GM20000 (cell line): ENCODE results near the gene CFAP221.

Source experiments
- DNase-seq: peaks from one replicate; pipeline ENCODE4 v3.0.0; 2012; ENCODE audit warnings: low spot score
- TF ChIP-seq, protein P1 (sequence below): IDR thresholded peaks from 2 replicates; pipeline ENCODE4 v1.5.1; 2012; ENCODE audit warnings: mild to moderate bottlenecking, control low read depth; ENCODE audit errors: extremely low read depth, missing control alignments

Gene CFAP221

DNA sequence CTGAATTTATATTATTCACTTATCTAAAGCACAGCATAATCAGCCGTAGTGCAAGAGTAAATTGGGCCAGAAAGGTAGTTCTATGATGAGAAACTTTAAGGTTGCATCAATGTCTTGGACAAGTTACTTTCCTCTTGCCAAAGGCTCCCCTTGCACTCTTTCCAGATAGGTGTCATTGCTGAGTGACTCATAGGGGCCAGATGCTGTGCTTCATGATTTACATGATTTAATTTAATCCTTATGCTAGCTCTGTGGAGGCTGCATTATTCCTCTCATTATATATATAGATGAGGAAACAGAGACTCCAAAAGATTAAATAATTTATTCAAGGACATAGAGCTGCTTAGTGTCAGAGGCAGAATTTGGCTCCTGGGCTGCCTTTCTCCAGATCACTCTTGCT lies 5.0 kb downstream of the CFAP221 start:
- TF ChIP-seq, protein P1, sequence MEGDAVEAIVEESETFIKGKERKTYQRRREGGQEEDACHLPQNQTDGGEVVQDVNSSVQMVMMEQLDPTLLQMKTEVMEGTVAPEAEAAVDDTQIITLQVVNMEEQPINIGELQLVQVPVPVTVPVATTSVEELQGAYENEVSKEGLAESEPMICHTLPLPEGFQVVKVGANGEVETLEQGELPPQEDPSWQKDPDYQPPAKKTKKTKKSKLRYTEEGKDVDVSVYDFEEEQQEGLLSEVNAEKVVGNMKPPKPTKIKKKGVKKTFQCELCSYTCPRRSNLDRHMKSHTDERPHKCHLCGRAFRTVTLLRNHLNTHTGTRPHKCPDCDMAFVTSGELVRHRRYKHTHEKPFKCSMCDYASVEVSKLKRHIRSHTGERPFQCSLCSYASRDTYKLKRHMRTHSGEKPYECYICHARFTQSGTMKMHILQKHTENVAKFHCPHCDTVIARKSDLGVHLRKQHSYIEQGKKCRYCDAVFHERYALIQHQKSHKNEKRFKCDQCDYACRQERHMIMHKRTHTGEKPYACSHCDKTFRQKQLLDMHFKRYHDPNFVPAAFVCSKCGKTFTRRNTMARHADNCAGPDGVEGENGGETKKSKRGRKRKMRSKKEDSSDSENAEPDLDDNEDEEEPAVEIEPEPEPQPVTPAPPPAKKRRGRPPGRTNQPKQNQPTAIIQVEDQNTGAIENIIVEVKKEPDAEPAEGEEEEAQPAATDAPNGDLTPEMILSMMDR: no peak
- no peak for DNase-seq

DNA sequence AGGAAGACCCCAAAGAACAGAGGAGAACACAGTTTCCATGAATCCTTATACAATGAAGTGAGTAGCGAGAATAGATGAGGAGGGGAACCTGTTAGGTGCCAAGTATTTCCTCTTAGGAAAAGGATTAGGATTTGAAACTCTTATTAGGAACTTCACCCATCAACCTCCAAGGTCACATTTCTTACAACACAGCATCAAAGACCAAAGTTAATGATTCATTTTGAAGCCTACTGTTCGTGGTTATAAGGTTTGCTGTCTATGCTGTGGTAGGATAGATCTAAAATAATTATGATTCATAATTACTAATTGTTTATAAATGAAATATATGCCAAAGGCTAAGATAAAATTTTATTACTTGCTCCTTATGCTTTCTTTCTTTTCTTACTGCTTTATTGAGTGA lies 6.1 kb downstream of the CFAP221 start:
- no peak for DNase-seq
- TF ChIP-seq, protein P1: no peak

DNA sequence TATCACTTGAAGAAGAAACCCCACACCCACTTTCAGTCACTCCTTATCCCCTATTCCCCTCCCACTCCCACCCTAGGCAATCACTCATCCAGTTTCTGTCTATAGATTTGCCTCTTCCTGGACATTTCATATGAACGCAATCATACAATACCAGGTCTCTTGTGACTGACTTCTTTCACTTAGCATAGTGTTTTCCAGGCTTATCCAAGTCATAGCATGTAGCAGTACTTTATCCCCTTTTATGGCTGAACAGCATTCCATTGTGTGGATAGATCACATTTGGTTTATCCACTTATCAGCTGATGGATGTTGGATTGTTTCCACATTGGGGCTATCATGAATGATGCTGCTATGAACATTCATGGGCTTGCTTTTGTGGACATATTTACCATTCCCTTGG lies 6.6 kb downstream of the CFAP221 start:
- TF ChIP-seq, protein P1: no peak
- no peak for DNase-seq

DNA sequence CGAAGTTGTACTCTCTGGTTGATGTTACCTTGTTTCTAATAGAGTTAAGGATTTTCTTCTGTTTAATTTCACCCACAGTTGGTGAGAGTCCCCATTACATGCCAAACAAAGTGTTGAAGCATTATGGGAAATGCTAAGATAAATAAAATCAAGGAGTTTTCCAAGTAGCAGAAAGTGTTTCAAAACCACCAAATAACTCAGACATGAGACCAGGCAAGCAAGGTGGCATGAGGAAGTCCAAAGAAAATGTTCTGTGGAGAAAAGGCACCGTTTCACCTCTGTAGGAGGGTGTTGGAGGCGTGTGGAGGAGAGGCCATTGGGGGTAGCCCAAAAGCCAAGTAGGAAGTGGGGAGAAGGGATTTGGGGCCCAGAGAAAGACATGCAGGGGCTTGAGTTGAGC lies 8.7 kb downstream of the CFAP221 start:
- TF ChIP-seq, protein P1: no peak
- DNase-seq: no peak

DNA sequence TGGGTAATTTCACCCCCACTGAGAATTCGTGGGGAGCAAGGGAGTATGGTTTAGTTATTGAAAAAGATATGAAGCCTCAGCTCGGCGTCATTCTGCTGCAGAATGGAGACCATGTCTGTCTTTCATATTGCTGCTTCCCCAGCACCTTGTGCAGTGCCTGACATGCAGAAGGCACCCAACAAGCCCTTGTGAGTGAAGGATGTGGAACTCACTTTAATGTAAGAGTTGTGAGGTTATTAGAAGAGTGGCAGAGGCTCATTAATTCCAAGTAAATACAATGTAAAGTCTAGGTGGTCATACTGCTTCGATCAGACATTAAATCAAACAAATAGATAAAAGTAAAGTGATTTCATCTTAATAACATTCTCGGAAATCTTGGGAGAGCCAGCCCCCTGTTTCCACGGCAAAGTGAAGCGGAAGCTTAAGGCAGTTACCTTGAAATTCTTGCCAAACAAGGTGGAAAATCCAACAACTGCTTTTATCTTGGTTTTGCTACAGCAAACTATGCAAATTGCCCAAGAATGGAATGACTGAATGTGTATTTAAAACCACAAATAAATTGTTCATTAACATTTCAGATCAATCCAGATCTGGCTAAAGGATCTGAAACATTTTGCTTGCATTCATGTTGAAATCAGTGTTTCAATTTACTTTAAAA lies 9.6 kb downstream of the CFAP221 start:
- no peak for DNase-seq
- TF ChIP-seq, protein P1: no peak

DNA sequence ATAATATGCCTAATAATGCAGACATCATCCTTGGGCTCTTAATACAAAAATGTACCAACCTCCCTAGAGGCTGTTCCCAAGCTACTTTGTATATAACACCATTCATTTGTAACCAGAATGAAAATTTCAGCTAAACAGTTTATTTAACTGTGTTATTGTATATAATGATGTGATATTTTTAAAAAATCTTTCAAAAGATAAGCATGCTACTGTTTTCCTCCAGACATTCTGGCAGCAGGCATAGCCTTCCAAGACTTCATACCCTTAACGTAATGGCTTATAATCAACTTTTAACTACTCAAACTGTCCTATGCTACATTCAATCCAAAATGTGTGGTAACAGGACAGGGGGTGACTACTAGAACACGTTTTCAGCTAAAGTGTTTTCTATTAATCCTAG lies 21.2 kb downstream of the CFAP221 start:
- DNase-seq: no peak
- TF ChIP-seq, protein P1: no peak

DNA sequence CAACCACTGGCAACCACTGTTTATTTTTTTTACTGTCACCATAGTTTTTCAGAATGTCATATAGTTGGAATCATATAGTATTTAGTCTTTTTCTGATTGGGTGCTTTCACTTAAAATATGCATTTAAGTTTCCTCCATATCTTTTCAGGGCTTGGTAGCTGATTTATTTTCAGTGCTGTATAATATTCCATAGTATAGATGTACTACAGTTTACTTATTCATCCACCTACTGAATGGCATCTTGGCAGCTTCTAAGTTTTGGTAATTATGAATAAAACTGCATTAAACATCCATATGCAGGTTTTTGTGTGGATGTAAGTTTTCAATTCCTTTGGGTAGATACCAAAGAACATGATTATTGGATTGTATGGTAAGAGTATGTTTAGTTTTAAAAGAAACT lies 23.0 kb downstream of the CFAP221 start:
- TF ChIP-seq, protein P1: no peak

More for the DNA sequence above, 23.0 kb downstream of the CFAP221 start:
- no peak for DNase-seq
